22Rv1 (cell line): ENCODE data around the gene BAZ2B.

Source experiments
- H3K27ac ChIP-seq: fragments of 450-650 bp; 2 replicates; pipeline ENCODE4 v1.5.1; 2017
- CTCF ChIP-seq: fragments of 450-650 bp; IDR thresholded peaks from 2 replicates; pipeline ENCODE4 v1.5.1; 2017; ENCODE audit warnings: mild to moderate bottlenecking
- ZFX ChIP-seq: fragments of 450-650 bp; IDR thresholded peaks from 2 replicates; pipeline ENCODE4 v1.6.1; 2017; ENCODE audit warnings: antibody characterized with exemption, borderline replicate concordance

BAZ2B gene

DNA sequence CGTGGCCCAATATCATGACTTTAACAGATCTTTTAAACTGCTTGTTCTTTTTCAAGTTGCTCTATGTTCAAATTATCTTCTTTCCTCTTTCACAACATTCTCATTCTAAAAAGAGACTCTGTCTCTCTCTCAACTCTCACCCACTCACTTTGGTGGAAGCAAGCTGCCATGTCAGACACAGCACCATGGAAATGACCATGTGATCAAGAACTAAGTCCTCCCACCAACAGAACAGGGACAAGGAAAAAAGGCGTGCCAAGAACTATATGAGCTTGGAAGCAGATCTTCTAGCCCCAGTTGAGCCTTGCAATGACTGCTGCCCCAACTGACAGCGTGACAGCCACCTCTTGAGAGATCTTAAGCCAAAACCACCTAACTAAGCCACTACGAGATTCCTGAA is 23.9 kb downstream of the BAZ2B start:
- H3K27ac ChIP-seq: no peak overlapping the region
- no peak for TF ChIP-seq CTCF
- no peak for TF ChIP-seq ZFX

DNA sequence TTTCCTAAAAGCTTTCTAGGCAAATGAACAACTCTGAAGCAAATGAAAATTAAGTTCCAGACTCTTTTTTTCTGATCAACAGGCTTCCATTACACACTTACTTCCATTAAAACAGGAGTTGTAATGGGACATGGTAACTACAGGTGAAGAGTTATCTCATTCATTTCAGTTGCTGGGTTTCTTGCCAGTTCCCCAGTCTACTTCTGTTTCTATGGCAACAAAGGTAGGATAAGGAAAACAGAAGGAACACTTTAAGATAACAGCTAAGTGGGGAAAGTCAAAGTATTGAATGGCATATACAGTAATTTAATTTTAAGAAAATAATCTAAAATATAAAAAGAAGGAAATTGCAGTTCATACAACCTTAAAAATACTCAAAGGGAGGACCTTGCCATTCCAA is 25.1 kb downstream of the BAZ2B start:
- H3K27ac ChIP-seq: no peak overlapping the region
- no peak for TF ChIP-seq CTCF
- TF ChIP-seq ZFX: no peak

DNA sequence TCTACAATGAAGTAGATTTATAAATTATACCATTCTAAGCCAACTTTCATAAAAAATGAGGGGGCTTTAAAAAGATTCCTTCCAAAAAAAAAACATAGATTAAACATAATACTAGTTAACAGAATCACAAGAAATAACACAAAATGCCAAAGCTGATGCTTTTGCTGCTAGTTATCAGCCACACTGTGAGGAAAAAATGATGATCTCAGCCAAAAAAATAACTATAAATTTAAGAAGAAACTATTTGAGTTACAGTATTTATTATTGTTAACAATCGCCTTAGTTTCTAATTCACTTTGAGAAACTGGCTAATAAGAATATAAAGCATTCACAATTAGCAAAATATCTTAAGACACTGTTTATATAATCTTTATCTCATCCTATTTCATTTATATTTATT is 27.1 kb downstream of the BAZ2B start:
- TF ChIP-seq CTCF: no peak
- H3K27ac ChIP-seq: no peak overlapping the region

- TF ChIP-seq ZFX (no peak), CTCF (no peak)
- H3K27ac ChIP-seq: no peak overlapping the region
Observed at GRCh38 chr2:159586034-159586433, 30.3 kb downstream of the BAZ2B start.

- no peak overlapping the region for H3K27ac ChIP-seq
- TF ChIP-seq CTCF (no peak), ZFX (no peak)
Observed at GRCh38 chr2:159585622-159586021, 30.7 kb downstream of the BAZ2B start.

DNA sequence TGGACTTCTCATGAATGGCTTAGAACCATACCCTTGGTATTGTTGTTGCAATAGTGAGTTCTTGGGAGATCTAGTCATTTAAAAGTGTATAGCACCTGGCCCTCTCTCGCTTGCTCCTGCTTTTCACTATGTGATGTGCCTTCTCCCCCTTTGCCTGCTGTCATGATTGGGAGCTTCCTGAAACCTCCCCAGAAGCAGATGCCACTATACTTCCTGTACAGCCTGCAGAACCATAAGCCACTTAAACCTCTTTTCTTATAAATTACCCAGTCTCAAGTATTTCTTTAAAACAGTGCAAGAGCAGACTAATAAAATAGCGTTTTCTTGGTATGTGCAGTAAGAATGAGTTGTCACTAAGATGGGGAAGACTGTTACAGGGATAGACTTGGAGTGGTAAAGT is 31.6 kb downstream of the BAZ2B start:
- H3K27ac ChIP-seq: no peak overlapping the region

DNA sequence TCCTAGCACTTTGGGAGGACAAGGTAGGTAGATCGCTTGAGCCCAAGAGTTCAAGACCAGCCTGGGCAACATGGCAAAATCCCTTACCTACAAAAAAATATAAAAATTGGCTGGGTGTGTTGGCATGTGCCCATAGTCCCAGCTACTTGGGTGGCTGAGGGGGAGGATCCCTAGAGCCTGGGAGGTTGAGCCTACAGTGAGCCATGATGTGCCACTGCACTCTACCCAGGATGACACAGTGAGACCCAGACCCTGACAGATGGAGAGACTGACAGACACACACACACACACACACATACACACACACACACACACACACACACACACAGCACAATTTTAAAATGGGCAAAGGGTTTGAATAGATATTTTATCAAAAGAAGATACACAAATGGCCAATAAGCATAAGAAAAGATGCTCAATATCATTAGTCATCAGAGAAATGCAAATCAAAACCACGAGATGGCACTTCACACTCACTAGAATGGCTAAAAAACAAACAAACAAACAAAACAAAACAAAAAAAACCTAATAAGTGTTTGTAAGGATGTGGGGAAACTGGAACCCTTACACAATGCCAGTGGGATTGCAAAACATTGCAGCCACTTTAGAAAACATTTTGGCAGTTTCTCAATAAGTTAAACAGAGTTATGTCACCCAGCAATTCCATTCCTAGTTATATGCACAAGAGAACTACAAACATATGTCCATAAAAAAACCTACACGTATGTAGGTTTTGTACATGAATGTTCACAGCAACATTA is 42.3 kb downstream of the BAZ2B start:
- H3K27ac ChIP-seq: no peak overlapping the region
- TF ChIP-seq ZFX (no peak), CTCF (no peak)

More for the DNA sequence above, 31.6 kb downstream of the BAZ2B start:
- TF ChIP-seq CTCF: no peak
